ENCODE data around the gene RNF34. TPM values are rescaled to one million over a fixed set of nuclear protein-coding genes. Genes with fewer than 3 reads are reported as not detected.

The RNF34 gene
- total and polyA plus RNA-seq, 2 donors (not counting 3 experiments of a cell fraction or from before 2014, with no cell fraction given) = 37.6 to 51.1 TPM

DNA sequence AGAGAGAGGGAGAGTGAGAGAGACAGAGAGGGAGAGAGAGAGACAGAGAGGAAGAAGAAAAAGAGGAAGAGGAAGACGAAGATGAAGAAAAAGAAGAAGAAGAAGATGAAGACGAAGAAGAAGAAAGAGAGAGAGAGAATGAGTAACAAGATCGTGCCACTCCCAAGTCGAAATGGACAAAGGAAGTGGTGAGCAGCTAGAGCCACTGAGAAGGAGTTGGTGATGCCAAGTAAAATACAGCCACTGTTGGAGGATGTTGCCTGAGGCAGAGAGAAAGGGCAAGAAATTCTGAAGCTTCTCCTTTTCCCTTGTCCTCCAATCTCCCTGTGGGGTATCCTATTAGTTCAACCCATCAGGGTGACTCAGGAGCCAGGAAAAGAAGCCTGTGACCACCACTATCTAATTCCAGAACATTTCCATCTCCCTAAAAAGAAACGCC lies 35.2 kb upstream of the RNF34 start:
- no peak overlapping the region for H3K4me2 ChIP-seq (ENCODE audit: insufficient read depth, low read length)
- POLR2A ChIA-PET = no interaction called here
- H3K9ac ChIP-seq (replicated peaks; ENCODE audit: extremely low read depth, insufficient read depth, low read length) = no peak overlapping the region
- H3K36me3 ChIP-seq (ENCODE audit: control insufficient read depth in 2 of 2, extremely low read depth in 1 of 2, insufficient read depth in 2 of 2, low read length in 2 of 2) = no peaks in the 10 kb centered on the region
- DNase-seq (ENCODE audit: low read depth, low spot score) = no peak
- peak; percentile 24 for FAIRE-seq
- intact Hi-C loops (cut with micrococcal nuclease) (no loop called here), dilution Hi-C loops (cut with MboI; ENCODE audit: extremely low pct_ligation_motif_present, low sequenced_read_pairs) (no loop called here)
- H3K9me1 ChIP-seq (replicated peaks; ENCODE audit: control insufficient read depth, extremely low read depth, insufficient read depth, low read length) = no peaks in the 10 kb centered on the region
- no peaks in the 10 kb centered on the region for H3K79me2 ChIP-seq (ENCODE audit: control insufficient read depth, insufficient read depth, low read length)
- H2AFZ ChIP-seq (ENCODE audit: low read depth, low read length) = no peak overlapping the region
- TF ChIP-seq JUN (IDR thresholded peaks at IDR 0.05; ENCODE audit: borderline replicate concordance, insufficient read depth, insufficient read length, low read depth) = no peak
- TF ChIP-seq MYC (IDR thresholded peaks at IDR 0.05; ENCODE audit: low read depth, low read length) = no peak
- TF ChIP-seq FOS (IDR thresholded peaks at IDR 0.05; ENCODE audit: borderline replicate concordance, insufficient read depth, low read length) = no peak
- no peak for TF ChIP-seq GATA2 (IDR thresholded peaks at IDR 0.05; ENCODE audit: insufficient read depth, insufficient read length, low read depth, low read length)
- H3K9me3 ChIP-seq (replicated peaks; ENCODE audit: control insufficient read depth, insufficient read depth, low read length) = no peaks in the 10 kb centered on the region
- no peak overlapping the region for H3K27ac ChIP-seq (ENCODE audit: insufficient read depth, low read depth, low read length)
- H3K4me1 ChIP-seq (ENCODE audit: control insufficient read depth, extremely low read depth, insufficient read depth, low read length) = no peaks in the 10 kb centered on the region
- CTCF ChIA-PET = interaction anchor here (1.0 to 1.4 kb wide), 3 partner anchors 13 to 36 kb away, joined by 3 read pairs; partner anchors contain the start of gene ANAPC5
- no peaks in the 10 kb centered on the region for H4K20me1 ChIP-seq (replicated peaks; ENCODE audit: control insufficient read depth, extremely low read depth, insufficient read depth, low read length)
- no peak overlapping the region for H3K4me3 ChIP-seq (replicated peaks in 1 of 3; ENCODE audit: insufficient read depth in 1 of 3, low read depth in 1 of 3, low read length in 3 of 3)
- peaks cover 10 to 18% of the 10 kb centered on the region in 2 experiments for H3K27me3 ChIP-seq (ENCODE audit: control insufficient read depth in 2 of 2, insufficient read depth in 2 of 2, low read length in 2 of 2)
- BruUV-seq (replicated peaks) = no TSS peak

DNA sequence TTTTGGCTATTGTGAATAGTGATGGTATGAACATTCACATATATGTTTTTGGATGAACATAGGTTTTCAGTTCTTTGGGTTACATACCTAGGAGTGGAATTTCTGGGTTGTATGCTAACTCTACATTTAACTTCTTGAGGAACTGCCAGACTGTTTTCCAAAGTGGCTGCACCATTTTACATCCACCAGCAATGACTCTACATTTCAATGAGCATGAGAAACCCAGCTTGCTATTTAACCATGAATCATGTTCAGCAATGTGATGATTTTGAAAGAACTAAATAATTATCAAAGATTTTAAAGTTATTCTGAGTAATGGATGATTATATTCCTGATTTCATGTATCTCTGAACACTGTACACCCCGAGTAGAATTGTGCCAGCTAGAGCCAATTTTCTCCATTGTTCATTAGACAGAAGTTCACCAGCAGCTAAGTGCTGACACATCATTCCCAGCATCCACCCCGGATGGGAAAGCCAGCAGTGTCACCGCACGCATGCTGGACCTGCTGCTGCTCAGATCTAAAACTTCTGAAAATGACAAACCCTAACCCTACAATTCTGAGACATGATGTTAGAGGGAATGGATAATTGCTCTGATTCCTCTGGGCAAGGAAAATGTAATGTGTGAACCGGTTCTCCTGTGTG lies 34.4 kb upstream of the RNF34 start:
- Histone ChIP-seq H3K9me1 (replicated peaks; ENCODE audit: control insufficient read depth, extremely low read depth, insufficient read depth, low read length) (no peaks in the 10 kb centered on the region), H3K9me3 (replicated peaks; ENCODE audit: control insufficient read depth, insufficient read depth, low read length) (no peaks in the 10 kb centered on the region), H3K79me2 (ENCODE audit: control insufficient read depth, insufficient read depth, low read length) (no peaks in the 10 kb centered on the region), H3K9ac (replicated peaks; ENCODE audit: extremely low read depth, insufficient read depth, low read length) (no peak overlapping the region), H3K27ac (ENCODE audit: insufficient read depth, low read depth, low read length) (no peak overlapping the region), H3K4me3 (replicated peaks in 1 of 3; ENCODE audit: insufficient read depth in 1 of 3, low read depth in 1 of 3, low read length in 3 of 3) (no peak overlapping the region), H3K4me2 (ENCODE audit: insufficient read depth, low read length) (no peak overlapping the region), H4K20me1 (replicated peaks; ENCODE audit: control insufficient read depth, extremely low read depth, insufficient read depth, low read length) (no peaks in the 10 kb centered on the region), H3K36me3 (ENCODE audit: control insufficient read depth in 2 of 2, extremely low read depth in 1 of 2, insufficient read depth in 2 of 2, low read length in 2 of 2) (no peaks in the 10 kb centered on the region), H3K27me3 (ENCODE audit: control insufficient read depth in 2 of 2, insufficient read depth in 2 of 2, low read length in 2 of 2) (peaks cover 10 to 18% of the 10 kb centered on the region in 2 experiments), H3K4me1 (ENCODE audit: control insufficient read depth, extremely low read depth, insufficient read depth, low read length) (no peaks in the 10 kb centered on the region), H2AFZ (ENCODE audit: low read depth, low read length) (no peak overlapping the region)
- no peak for TF ChIP-seq MYC (IDR thresholded peaks at IDR 0.05; ENCODE audit: low read depth, low read length)
- TF ChIP-seq POLR2AphosphoS5 (IDR thresholded peaks at IDR 0.05; ENCODE audit: insufficient read depth, low read depth, low read length) = no peak
- no peak for TF ChIP-seq EZH2 (IDR thresholded peaks at IDR 0.05; ENCODE audit: borderline replicate concordance, low read depth, low read length, severe bottlenecking)
- POLR2A ChIA-PET = interaction anchor here (1.0 kb wide), 1 partner anchor 9 kb away, joined by 3 read pairs; no protein-coding TSS in a partner anchor
- intact Hi-C loops (cut with micrococcal nuclease) (no loop called here), dilution Hi-C loops (cut with MboI; ENCODE audit: extremely low pct_ligation_motif_present, low sequenced_read_pairs) (no loop called here)
- FAIRE-seq (no peak), DNase-seq (ENCODE audit: low read depth, low spot score) (no peak)
- BruUV-seq (replicated peaks) = no TSS peak
- CTCF ChIA-PET = interaction anchor here (1.4 kb wide), 1 partner anchor 35 kb away, joined by 3 read pairs; no protein-coding TSS in a partner anchor

Measured in endothelial cell of umbilical vein (primary cell).